Lower leg skin (tissue), 3 donors: ENCODE data around the gene FAM9A.

Experiments used
- POLR2A ChIP-seq, 2 donors: fragments of 450-650 bp; IDR thresholded peaks; one replicate each; pipeline ENCODE4 v1.6.1; 2016 to 2017; ENCODE audit warnings: antibody characterized with exemption in 2 of 2, mild to moderate bottlenecking in 1 of 2, moderate library complexity in 1 of 2
- TF ChIP-seq, protein P1 (sequence below), 3 donors: fragments of 450-650 bp; IDR thresholded peaks; one replicate each; pipeline ENCODE4 v1.5.1; 2016; ENCODE audit warnings: antibody characterized with exemption in 3 of 3, mild to moderate bottlenecking in 3 of 3, moderate library complexity in 2 of 3

DNA sequence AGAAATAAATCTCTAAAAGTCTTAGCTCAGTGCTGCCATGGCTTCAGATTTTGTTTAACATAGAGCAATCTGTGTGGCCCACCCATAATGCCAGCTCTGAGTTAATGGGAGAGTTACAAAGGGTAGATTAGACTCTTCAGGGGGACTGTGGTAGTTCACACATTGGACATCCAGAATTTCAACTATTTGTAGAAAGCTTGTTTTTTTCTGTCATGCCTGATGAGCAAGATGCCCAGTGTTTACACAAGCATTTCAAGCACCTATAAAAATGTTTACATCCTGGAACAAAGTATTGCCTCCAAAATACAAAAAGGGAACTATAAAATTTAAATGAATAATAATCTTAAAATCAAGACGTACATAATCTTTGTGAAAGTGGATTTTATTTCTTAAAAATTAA, 43.0 kb upstream of the FAM9A start:
- TF ChIP-seq, protein P1, sequence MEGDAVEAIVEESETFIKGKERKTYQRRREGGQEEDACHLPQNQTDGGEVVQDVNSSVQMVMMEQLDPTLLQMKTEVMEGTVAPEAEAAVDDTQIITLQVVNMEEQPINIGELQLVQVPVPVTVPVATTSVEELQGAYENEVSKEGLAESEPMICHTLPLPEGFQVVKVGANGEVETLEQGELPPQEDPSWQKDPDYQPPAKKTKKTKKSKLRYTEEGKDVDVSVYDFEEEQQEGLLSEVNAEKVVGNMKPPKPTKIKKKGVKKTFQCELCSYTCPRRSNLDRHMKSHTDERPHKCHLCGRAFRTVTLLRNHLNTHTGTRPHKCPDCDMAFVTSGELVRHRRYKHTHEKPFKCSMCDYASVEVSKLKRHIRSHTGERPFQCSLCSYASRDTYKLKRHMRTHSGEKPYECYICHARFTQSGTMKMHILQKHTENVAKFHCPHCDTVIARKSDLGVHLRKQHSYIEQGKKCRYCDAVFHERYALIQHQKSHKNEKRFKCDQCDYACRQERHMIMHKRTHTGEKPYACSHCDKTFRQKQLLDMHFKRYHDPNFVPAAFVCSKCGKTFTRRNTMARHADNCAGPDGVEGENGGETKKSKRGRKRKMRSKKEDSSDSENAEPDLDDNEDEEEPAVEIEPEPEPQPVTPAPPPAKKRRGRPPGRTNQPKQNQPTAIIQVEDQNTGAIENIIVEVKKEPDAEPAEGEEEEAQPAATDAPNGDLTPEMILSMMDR (IDR thresholded peaks at IDR 0.05) = no peak
- TF ChIP-seq POLR2A (IDR thresholded peaks at IDR 0.05) = no peak
